Lower lobe of right lung (tissue), 2 donors: Measurements from ENCODE around the gene LPP. TPM values are rescaled to one million over a fixed set of nuclear protein-coding genes. Genes with fewer than 3 reads are reported as not detected.

ENCODE experiments used
- ATAC-seq, 2 donors: fragments of 200-7000 bp; cut with Tn5 transposase; one replicate each; pipeline ENCODE4 v1.9.1; 2020 to 2022; ENCODE audit warnings: mild to moderate bottlenecking in 2 of 2, moderate library complexity in 2 of 2
- DNase-seq: peaks from one replicate; pipeline ENCODE4 v3.0.0-alpha.2; 2020
- H3K27ac ChIP-seq: fragments of 200-600 bp; one replicate; pipeline ENCODE4 v1.8.0; 2022
- H3K27me3 ChIP-seq: fragments of 200-600 bp; one replicate; pipeline ENCODE4 v1.8.0; 2022; ENCODE audit warnings: low read depth
- H3K36me3 ChIP-seq: fragments of 200-600 bp; one replicate; pipeline ENCODE4 v1.8.0; 2022; ENCODE audit warnings: mild to moderate bottlenecking
- H3K4me1 ChIP-seq: fragments of 200-600 bp; one replicate; pipeline ENCODE4 v1.8.0; 2022
- H3K4me3 ChIP-seq: fragments of 200-600 bp; one replicate; pipeline ENCODE4 v1.8.0; 2022; ENCODE audit warnings: mild to moderate bottlenecking
- H3K9me3 ChIP-seq: fragments of 200-600 bp; one replicate; pipeline ENCODE4 v1.8.0; 2022
- CTCF ChIP-seq: fragments of 200-600 bp; IDR thresholded peaks from one replicate; pipeline ENCODE4 v1.8.0; 2022; ENCODE audit warnings: antibody characterized with exemption, mild to moderate bottlenecking
- intact Hi-C: fragments of 100-400 bp; cut with DNase I; formaldehyde crosslinking; loops from one replicate; pipeline ENCODE4 v1.11.0; 2022
- total RNA-seq: library from RNA; stranded (reverse); fragmentation: NEBNext Ultra II Directional; extraction: Animal tissue kit (Norgen Biotek cat#: 25700); gene quantifications from one replicate; pipeline ENCODE4 v1.2.1, GENCODE V29; 2021
- donor health status: DM: no; HTN: yes; CAD: no; lungs with severe emphysema.

LPP gene
- total RNA-seq, 1 donor from 2014 or later = 180 TPM

GRCh38 chr3:188287762-188288505, 134.0 kb downstream of the LPP start:
- no peak for TF ChIP-seq CTCF
- ATAC-seq (no peak), DNase-seq (no peak)
- intact Hi-C loops = no loop called here
- H3K27me3 ChIP-seq = no peaks in the 10 kb centered on the region
- peaks cover 4% of the 10 kb centered on the region for H3K36me3 ChIP-seq
- no peak overlapping the region for H3K4me3 ChIP-seq
- no peaks in the 10 kb centered on the region for H3K9me3 ChIP-seq
- H3K27ac ChIP-seq = no peak overlapping the region
- H3K4me1 ChIP-seq = peaks cover 51% of the 10 kb centered on the region

GRCh38 chr3:188292251-188292650, 138.3 kb downstream of the LPP start:
- ATAC-seq = no peak

GRCh38 chr3:188292827-188293226, 138.9 kb downstream of the LPP start:
- H3K36me3 ChIP-seq = peaks cover 4% of the 10 kb centered on the region
- no peak for DNase-seq
- H3K9me3 ChIP-seq = no peaks in the 10 kb centered on the region
- no peaks in the 10 kb centered on the region for H3K27me3 ChIP-seq
- peaks cover 60% of the 10 kb centered on the region for H3K4me1 ChIP-seq
- no peak for ATAC-seq
- H3K4me3 ChIP-seq = no peak overlapping the region
- intact Hi-C loops = no loop called here
- TF ChIP-seq CTCF = no peak
- no peak overlapping the region for H3K27ac ChIP-seq

More at GRCh38 chr3:188292251-188292650, 138.3 kb downstream of the LPP start:
- H3K27ac ChIP-seq = no peak overlapping the region
- H3K36me3 ChIP-seq = peaks cover 4% of the 10 kb centered on the region
- H3K27me3 ChIP-seq = no peaks in the 10 kb centered on the region
- DNase-seq = no peak
- no peak overlapping the region for H3K4me3 ChIP-seq
- H3K9me3 ChIP-seq = no peaks in the 10 kb centered on the region
- intact Hi-C loops = no loop called here
- H3K4me1 ChIP-seq = peaks cover 55% of the 10 kb centered on the region
- no peak for TF ChIP-seq CTCF

GRCh38 chr3:188294113-188294512, 140.2 kb downstream of the LPP start:
- Histone ChIP-seq H3K4me1 (peaks cover 72% of the 10 kb centered on the region), H3K4me3 (no peak overlapping the region), H3K27me3 (no peaks in the 10 kb centered on the region), H3K9me3 (no peaks in the 10 kb centered on the region), H3K27ac (no peak overlapping the region), H3K36me3 (peaks cover 4% of the 10 kb centered on the region)
- DNase-seq (no peak), ATAC-seq (no peak)
- intact Hi-C loops = no loop called here
- TF ChIP-seq CTCF = no peak

- H3K4me1 ChIP-seq = peaks cover 71% of the 10 kb centered on the region
- TF ChIP-seq CTCF = no peak
- no peaks in the 10 kb centered on the region for H3K9me3 ChIP-seq
- H3K36me3 ChIP-seq = peaks cover 4% of the 10 kb centered on the region
- no peak for DNase-seq
- ATAC-seq = peak; percentile 85 to 90
- H3K27me3 ChIP-seq = no peaks in the 10 kb centered on the region
- intact Hi-C loops = no loop called here
- H3K4me3 ChIP-seq = no peak overlapping the region
- peak overlapping the region; percentile 57 for H3K27ac ChIP-seq
These were observed 141.0 kb downstream of the LPP start for GRCh38 chr3:188294823-188295487.
